ENCODE data around the gene USP17L18.
"Not testable (repeated sequence)": the region's sequence is repeated elsewhere in the genome, so short reads cannot be mapped to it uniquely, and the experiment has no call there.

Gene USP17L18

GRCh38 chr4:9247953-9248680 lies at the start of gene USP17L18:
TSS of gene USP17L18 (plus strand) at chr4:9248630. CDS start at chr4:9248630, 0 bp downstream.
- not testable (repeated sequence) for DNase-seq (ENCODE audit: low spot score)

DNA sequence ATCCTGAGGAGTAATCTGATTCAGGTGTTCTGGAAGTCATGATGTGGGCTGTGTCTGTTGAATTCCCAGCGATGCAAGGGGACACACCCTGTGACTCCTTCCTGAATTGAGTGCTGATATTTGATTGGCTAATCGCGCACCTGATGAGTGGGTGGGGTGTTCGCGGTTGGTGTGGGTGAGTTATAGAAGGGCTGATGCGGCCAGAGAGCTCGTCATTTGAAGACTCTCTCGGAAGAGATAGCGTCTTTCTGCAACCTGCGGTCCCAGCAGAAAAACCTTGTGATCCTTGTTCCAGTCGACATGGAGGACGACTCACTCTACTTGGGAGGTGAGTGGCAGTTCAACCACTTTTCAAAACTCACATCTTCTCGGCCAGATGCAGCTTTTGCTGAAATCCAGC lies 38.1 kb upstream of the USP17L18 start, which contains the start of gene USP17L10:
USP17L10 (plus strand) TSS at position 301 of the 400 bp plus-strand sequence; CDS start at position 301, 0 bp downstream.
- DNase-seq (ENCODE audit: low spot score), result not testable (repeated sequence)

DNA sequence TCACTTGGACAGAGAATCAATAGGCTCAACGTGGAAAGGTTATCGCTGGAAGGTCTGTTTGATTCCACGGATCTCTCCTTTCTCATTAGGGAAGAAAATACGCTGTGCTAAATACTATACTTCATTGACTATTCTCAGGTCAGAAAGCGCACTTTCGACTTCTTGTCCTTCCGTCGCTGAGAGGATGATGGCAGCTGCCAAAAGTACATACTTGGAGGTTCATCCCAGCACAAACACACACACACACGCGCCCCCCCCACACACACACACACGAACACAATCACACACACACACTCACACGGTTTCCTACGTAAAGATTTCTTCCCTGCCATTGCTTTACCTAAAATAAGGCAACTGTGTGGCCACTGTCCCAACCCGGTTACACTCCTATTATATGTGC lies 33.7 kb upstream of the USP17L18 start:
- not testable (repeated sequence) for DNase-seq (ENCODE audit: low spot score)

DNA sequence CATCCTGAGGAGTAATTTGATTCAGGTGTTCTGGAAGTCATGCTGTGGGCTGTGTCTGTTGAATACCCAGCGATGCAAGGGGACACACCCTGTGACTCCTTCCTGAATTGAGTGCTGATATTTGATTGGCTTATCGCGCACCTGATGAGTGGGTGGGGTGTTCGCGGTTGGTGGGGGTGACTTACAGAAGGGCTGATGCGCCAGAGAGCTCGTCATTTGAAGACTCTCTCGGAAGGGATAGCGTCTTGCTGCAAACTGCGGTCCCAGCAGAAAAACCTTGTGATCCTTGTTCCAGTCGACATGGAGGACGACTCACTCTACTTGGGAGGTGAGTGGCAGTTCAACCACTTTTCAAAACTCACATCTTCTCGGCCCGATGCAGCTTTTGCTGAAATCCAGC lies 33.3 kb upstream of the USP17L18 start, which contains the start of gene USP17L11:
USP17L11 (plus strand) TSS at position 301 of the 400 bp plus-strand sequence; CDS start at position 301, 0 bp downstream.
- not testable (repeated sequence) for DNase-seq (ENCODE audit: low spot score)

- not testable (repeated sequence) for DNase-seq (ENCODE audit: low spot score)
Measured at GRCh38 chr4:9219852-9220251, 28.6 kb upstream of the USP17L18 start, which contains the start of gene USP17L12. TSS of gene USP17L12 (plus strand) at chr4:9220152. CDS start at chr4:9220152, 0 bp downstream.

DNA sequence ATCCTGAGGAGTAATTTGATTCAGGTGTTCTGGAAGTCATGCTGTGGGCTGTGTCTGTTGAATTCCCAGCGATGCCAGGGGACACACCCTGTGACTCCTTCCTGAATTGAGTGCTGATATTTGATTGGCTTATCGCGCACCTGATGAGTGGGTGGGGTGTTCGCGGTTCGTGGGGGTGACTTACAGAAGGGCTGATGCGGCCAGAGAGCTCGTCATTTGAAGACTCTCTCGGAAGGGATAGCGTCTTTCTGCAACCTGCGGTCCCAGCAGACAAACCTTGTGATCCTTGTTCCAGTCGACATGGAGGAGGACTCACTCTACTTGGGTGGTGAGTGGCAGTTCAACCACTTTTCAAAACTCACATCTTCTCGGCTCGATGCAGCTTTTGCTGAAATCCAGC lies 23.8 kb upstream of the USP17L18 start, which contains the start of gene USP17L13:
USP17L13 (plus strand) TSS at position 301 of the 400 bp plus-strand sequence; CDS start at position 301, 0 bp downstream.
- not testable (repeated sequence) for DNase-seq (ENCODE audit: low spot score)

DNA sequence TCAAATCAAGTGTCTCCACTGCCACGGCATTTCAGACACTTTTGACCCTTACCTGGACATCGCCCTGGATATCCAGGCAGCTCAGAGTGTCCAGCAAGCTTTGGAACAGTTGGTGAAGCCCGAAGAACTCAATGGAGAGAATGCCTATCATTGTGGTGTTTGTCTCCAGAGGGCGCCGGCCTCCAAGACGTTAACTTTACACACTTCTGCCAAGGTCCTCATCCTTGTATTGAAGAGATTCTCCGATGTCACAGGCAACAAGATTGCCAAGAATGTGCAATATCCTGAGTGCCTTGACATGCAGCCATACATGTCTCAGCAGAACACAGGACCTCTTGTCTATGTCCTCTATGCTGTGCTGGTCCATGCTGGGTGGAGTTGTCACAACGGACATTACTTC lies 18.2 kb upstream of the USP17L18 start:
- not testable (repeated sequence) for DNase-seq (ENCODE audit: low spot score)

- DNase-seq (ENCODE audit: low spot score), result not testable (repeated sequence)
Measured at GRCh38 chr4:9234085-9234484, 14.3 kb upstream of the USP17L18 start, which contains the start of gene USP17L15. TSS of gene USP17L15 (plus strand) at chr4:9234385. CDS start at chr4:9234385, 0 bp downstream.

DNA sequence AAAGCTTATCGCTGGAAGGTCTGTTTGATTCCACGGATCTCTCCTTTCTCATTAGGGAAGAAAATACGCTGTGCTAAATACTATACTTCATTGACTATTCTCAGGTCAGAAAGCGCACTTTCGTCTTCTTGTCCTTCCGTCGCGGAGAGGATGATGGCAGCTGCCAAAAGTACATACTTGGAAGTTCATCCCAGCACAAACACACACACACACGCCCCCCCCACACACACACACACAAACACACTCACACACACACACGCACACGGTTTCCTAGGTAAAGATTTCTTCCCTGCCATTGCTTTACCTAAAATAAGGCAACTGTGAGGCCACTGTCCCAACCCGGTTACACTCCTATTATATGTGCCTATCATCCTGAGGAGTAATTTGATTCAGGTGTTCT lies 10.0 kb upstream of the USP17L18 start:
- not testable (repeated sequence) for DNase-seq (ENCODE audit: low spot score)

- DNase-seq (ENCODE audit: low spot score), result not testable (repeated sequence)
Measured at GRCh38 chr4:9243579-9243978, 4.9 kb upstream of the USP17L18 start, which contains the start of gene USP17L17. TSS of gene USP17L17 (plus strand) at chr4:9243879. CDS start at chr4:9243879, 0 bp downstream.

DNA sequence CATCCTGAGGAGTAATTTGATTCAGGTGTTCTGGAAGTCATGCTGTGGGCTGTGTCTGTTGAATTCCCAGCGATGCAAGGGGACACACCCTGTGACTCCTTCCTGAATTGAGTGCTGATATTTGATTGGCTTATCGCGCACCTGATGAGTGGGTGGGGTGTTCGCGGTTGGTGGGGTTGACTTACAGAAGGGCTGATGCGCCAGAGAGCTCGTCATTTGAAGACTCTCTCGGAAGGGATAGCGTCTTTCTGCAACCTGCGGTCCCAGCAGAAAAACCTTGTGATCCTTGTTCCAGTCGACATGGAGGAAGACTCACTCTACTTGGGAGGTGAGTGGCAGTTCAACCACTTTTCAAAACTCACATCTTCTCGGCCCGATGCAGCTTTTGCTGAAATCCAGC lies 4.6 kb downstream of the USP17L18 start, which contains the start of gene USP17L19:
USP17L19 (plus strand) TSS at position 301 of the 400 bp plus-strand sequence; CDS start at position 301, 0 bp downstream.
- DNase-seq (ENCODE audit: low spot score), result not testable (repeated sequence)

DNA sequence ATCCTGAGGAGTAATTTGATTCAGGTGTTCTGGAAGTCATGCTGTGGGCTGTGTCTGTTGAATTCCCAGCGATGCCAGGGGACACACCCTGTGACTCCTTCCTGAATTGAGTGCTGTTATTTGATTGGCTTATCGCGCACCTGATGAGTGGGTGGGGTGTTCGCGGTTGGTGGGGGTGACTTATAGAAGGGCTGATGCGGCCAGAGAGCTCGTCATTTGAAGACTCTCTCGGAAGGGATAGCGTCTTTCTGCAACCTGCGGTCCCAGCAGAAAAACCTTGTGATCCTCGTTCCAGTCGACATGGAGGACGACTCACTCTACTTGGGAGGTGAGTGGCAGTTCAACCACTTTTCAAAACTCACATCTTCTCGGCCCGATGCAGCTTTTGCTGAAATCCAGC lies 9.4 kb downstream of the USP17L18 start, which contains the start of gene USP17L20:
USP17L20 (plus strand) TSS at position 301 of the 400 bp plus-strand sequence; CDS start at position 301, 0 bp downstream.
- DNase-seq (ENCODE audit: low spot score), result not testable (repeated sequence)

DNA sequence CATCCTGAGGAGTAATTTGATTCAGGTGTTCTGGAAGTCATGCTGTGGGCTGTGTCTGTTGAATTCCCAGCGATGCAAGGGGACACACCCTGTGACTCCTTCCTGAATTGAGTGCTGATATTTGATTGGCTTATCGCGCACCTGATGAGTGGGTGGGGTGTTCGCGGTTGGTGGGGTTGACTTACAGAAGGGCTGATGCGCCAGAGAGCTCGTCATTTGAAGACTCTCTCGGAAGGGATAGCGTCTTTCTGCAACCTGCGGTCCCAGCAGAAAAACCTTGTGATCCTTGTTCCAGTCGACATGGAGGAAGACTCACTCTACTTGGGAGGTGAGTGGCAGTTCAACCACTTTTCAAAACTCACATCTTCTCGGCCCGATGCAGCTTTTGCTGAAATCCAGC lies 14.1 kb downstream of the USP17L18 start, which contains the start of gene USP17L21:
USP17L21 (plus strand) TSS at position 301 of the 400 bp plus-strand sequence; CDS start at position 301, 0 bp downstream.
- not testable (repeated sequence) for DNase-seq (ENCODE audit: low spot score)

DNA sequence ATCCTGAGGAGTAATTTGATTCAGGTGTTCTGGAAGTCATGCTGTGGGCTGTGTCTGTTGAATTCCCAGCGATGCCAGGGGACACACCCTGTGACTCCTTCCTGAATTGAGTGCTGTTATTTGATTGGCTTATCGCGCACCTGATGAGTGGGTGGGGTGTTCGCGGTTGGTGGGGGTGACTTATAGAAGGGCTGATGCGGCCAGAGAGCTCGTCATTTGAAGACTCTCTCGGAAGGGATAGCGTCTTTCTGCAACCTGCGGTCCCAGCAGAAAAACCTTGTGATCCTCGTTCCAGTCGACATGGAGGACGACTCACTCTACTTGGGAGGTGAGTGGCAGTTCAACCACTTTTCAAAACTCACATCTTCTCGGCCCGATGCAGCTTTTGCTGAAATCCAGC lies 18.9 kb downstream of the USP17L18 start, which contains the start of gene USP17L22:
USP17L22 (plus strand) TSS at position 301 of the 400 bp plus-strand sequence; CDS start at position 301, 0 bp downstream.
- DNase-seq (ENCODE audit: low spot score), result not testable (repeated sequence)

DNA sequence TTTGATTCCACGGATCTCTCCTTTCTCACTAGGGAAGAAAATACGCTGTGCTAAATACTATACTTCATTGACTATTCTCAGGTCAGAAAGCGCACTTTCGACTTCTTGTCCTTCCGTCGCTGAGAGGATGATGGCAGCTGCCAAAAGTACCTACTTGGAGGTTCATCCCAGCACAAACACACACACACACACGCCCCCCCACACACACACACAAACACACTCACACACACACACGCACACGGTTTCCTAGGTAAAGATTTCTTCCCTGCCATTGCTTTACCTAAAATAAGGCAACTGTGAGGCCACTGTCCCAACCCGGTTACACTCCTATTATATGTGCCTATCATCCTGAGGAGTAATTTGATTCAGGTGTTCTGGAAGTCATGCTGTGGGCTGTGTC lies 23.3 kb downstream of the USP17L18 start:
- not testable (repeated sequence) for DNase-seq (ENCODE audit: low spot score)
